NT2/D1 (cell line): ENCODE results near the gene RPH3AL.

Experiments
- DNase-seq: peaks from one replicate; pipeline ENCODE4 v3.0.0-alpha.2; 2011; ENCODE audit warnings: low read depth, low spot score
- H3K27me3 ChIP-seq: 2 replicates; pipeline ENCODE4 v1.6.0; 2011; ENCODE audit warnings: mild to moderate bottlenecking; ENCODE audit not compliant: insufficient read length, insufficient read depth
- H3K36me3 ChIP-seq: 2 replicates; pipeline ENCODE4 v1.6.1; 2011; ENCODE audit warnings: mild to moderate bottlenecking, low read length, mixed read lengths; ENCODE audit not compliant: insufficient read depth, insufficient read length
- H3K4me1 ChIP-seq: 2 replicates; pipeline ENCODE4 v1.5.1; 2011; ENCODE audit not compliant: insufficient read depth, insufficient read length
- H3K4me3 ChIP-seq: 2 replicates; pipeline ENCODE4 v1.5.1; 2011; ENCODE audit warnings: low read depth; ENCODE audit not compliant: insufficient read length
- H3K9ac ChIP-seq: 2 replicates; pipeline ENCODE4 v1.6.0; 2011; ENCODE audit warnings: low read depth; ENCODE audit not compliant: insufficient read length
- H3K9me3 ChIP-seq: 2 replicates; pipeline ENCODE4 v1.5.1; 2011; ENCODE audit warnings: mild to moderate bottlenecking, low read length; ENCODE audit not compliant: insufficient read depth
- SUZ12 ChIP-seq: IDR thresholded peaks from 2 replicates; pipeline ENCODE4 v1.6.1; 2011; ENCODE audit not compliant: insufficient read length, insufficient read depth; ENCODE audit errors: extremely low read depth
- YY1 ChIP-seq: IDR thresholded peaks from 2 replicates; pipeline ENCODE4 v1.6.1; 2011; ENCODE audit not compliant: insufficient read length, insufficient read depth
- ZNF274 ChIP-seq: IDR thresholded peaks from 2 replicates; pipeline ENCODE4 v1.6.1; 2011; ENCODE audit warnings: mild to moderate bottlenecking, low read depth, low read length

RPH3AL gene

GRCh38 chr17:330993-331701, 21.5 kb downstream of the RPH3AL start:
- Histone ChIP-seq H3K36me3 (no peaks in the 10 kb centered on the region), H3K4me1 (peaks cover 9% of the 10 kb centered on the region), H3K9ac (peak overlapping the region; percentile 21), H3K27me3 (no peaks in the 10 kb centered on the region), H3K9me3 (no peaks in the 10 kb centered on the region), H3K4me3 (no peak overlapping the region)
- no peak for TF ChIP-seq SUZ12
- no peak for TF ChIP-seq YY1
- TF ChIP-seq ZNF274: no peak
- no peak for DNase-seq

GRCh38 chr17:329784-330420, 22.7 kb downstream of the RPH3AL start:
- H3K27me3 ChIP-seq: no peaks in the 10 kb centered on the region
- TF ChIP-seq ZNF274 (no peak), YY1 (no peak)
- no peak overlapping the region for H3K9ac ChIP-seq
- no peak for DNase-seq
- no peaks in the 10 kb centered on the region for H3K9me3 ChIP-seq
- H3K4me3 ChIP-seq: no peak overlapping the region
- H3K36me3 ChIP-seq: no peaks in the 10 kb centered on the region
- H3K4me1 ChIP-seq: peaks cover 9% of the 10 kb centered on the region

- no peak for TF ChIP-seq SUZ12
- TF ChIP-seq YY1: no peak
- no peak for TF ChIP-seq ZNF274
- peaks cover 11% of the 10 kb centered on the region for H3K4me1 ChIP-seq
These were observed 24.6 kb downstream of the RPH3AL start for GRCh38 chr17:327971-328370.

GRCh38 chr17:327296-327695, 25.3 kb downstream of the RPH3AL start:
- Histone ChIP-seq H3K4me3 (no peak overlapping the region), H3K4me1 (peaks cover 11% of the 10 kb centered on the region), H3K9me3 (no peaks in the 10 kb centered on the region), H3K27me3 (no peaks in the 10 kb centered on the region), H3K9ac (no peak overlapping the region), H3K36me3 (no peaks in the 10 kb centered on the region)
- no peak for DNase-seq
- no peak for TF ChIP-seq YY1
- TF ChIP-seq ZNF274: no peak
- TF ChIP-seq SUZ12: no peak

More at GRCh38 chr17:327971-328370, 24.6 kb downstream of the RPH3AL start:
- no peaks in the 10 kb centered on the region for H3K9me3 ChIP-seq
- H3K36me3 ChIP-seq: no peaks in the 10 kb centered on the region
- H3K4me3 ChIP-seq: no peak overlapping the region
- no peak overlapping the region for H3K9ac ChIP-seq
- H3K27me3 ChIP-seq: no peaks in the 10 kb centered on the region
- no peak for DNase-seq

GRCh38 chr17:326010-326621, 26.5 kb downstream of the RPH3AL start:
- TF ChIP-seq YY1: no peak
- TF ChIP-seq SUZ12: no peak
- TF ChIP-seq ZNF274: no peak

GRCh38 chr17:325270-326009, 27.2 kb downstream of the RPH3AL start:
- Histone ChIP-seq H3K4me3 (no peak overlapping the region), H3K4me1 (peaks cover 15% of the 10 kb centered on the region), H3K9me3 (no peaks in the 10 kb centered on the region), H3K36me3 (no peaks in the 10 kb centered on the region), H3K9ac (no peak overlapping the region), H3K27me3 (no peaks in the 10 kb centered on the region)
- no peak for DNase-seq
- TF ChIP-seq ZNF274 (no peak), YY1 (no peak), SUZ12 (no peak)

More at GRCh38 chr17:326010-326621, 26.5 kb downstream of the RPH3AL start:
- H3K4me1 ChIP-seq: peaks cover 15% of the 10 kb centered on the region
- DNase-seq: no peak
- H3K9me3 ChIP-seq: no peaks in the 10 kb centered on the region
- no peaks in the 10 kb centered on the region for H3K36me3 ChIP-seq
- H3K9ac ChIP-seq: no peak overlapping the region
- H3K4me3 ChIP-seq: no peak overlapping the region
- H3K27me3 ChIP-seq: no peaks in the 10 kb centered on the region
